Measurements from ENCODE around the gene TNFAIP8L1.

- TF ChIP-seq, protein P1, sequence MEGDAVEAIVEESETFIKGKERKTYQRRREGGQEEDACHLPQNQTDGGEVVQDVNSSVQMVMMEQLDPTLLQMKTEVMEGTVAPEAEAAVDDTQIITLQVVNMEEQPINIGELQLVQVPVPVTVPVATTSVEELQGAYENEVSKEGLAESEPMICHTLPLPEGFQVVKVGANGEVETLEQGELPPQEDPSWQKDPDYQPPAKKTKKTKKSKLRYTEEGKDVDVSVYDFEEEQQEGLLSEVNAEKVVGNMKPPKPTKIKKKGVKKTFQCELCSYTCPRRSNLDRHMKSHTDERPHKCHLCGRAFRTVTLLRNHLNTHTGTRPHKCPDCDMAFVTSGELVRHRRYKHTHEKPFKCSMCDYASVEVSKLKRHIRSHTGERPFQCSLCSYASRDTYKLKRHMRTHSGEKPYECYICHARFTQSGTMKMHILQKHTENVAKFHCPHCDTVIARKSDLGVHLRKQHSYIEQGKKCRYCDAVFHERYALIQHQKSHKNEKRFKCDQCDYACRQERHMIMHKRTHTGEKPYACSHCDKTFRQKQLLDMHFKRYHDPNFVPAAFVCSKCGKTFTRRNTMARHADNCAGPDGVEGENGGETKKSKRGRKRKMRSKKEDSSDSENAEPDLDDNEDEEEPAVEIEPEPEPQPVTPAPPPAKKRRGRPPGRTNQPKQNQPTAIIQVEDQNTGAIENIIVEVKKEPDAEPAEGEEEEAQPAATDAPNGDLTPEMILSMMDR (IDR thresholded peaks at IDR 0.05; ENCODE audit: poor library complexity): no peak
- no peak for TF ChIP-seq EZH2 (IDR thresholded peaks at IDR 0.05; ENCODE audit: borderline replicate concordance)
These were observed 29.3 kb upstream of the TNFAIP8L1 start for GRCh38 chr19:4609878-4610511.

Measured in hepatocyte (in vitro differentiated cells).